Thoracic aorta (tissue), 2 donors: ENCODE data around the gene BCL10. TPM values are rescaled to one million over a fixed set of nuclear protein-coding genes. Genes with fewer than 3 reads are reported as not detected.

Experiments used
- ATAC-seq: fragments of 150-250 bp; one replicate; pipeline ENCODE4 v1.8.0; 2017; ENCODE audit warnings: low read depth; ENCODE audit not compliant: insufficient number of reproducible peaks, low FRiP score
- DNase-seq: peaks from one replicate; pipeline ENCODE4 v3.0.0-alpha.2; 2020; ENCODE audit warnings: low spot score
- H3K27ac ChIP-seq, 2 donors: fragments of 200-600 bp; sonication (generic); 1 replicate in 1 of 2; 2 replicates in 1 of 2; pipeline ENCODE4 v1.5.1; 2016; ENCODE audit warnings: mild to moderate bottlenecking in 2 of 2, moderate library complexity in 2 of 2
- H3K27me3 ChIP-seq: fragments of 200-600 bp; sonication (generic); replicated peaks from 2 replicates; pipeline ENCODE4 v1.6.0; 2016; ENCODE audit warnings: mild to moderate bottlenecking; ENCODE audit not compliant: insufficient read depth
- H3K36me3 ChIP-seq: fragments of 200-600 bp; sonication (generic); one replicate; pipeline ENCODE4 v1.5.1; 2016
- H3K4me1 ChIP-seq, 2 donors: fragments of 200-600 bp; sonication (generic); 1 replicate in 1 of 2; 2 replicates in 1 of 2; pipeline versions ENCODE4 v1.5.1 to v1.6.0; 2016; ENCODE audit warnings: low read depth in 2 of 2, mild to moderate bottlenecking in 1 of 2; ENCODE audit not compliant: control insufficient read depth in 1 of 2
- H3K4me3 ChIP-seq: fragments of 200-600 bp; sonication (generic); 2 replicates; pipeline ENCODE4 v1.5.1; 2016; ENCODE audit warnings: mild to moderate bottlenecking
- H3K9me3 ChIP-seq: fragments of 200-600 bp; sonication (generic); 2 replicates; pipeline ENCODE4 v1.5.1; 2016
- CTCF ChIP-seq: fragments of 200-600 bp; sonication (generic); IDR thresholded peaks from one replicate; pipeline ENCODE4 v1.5.1; 2019; ENCODE audit warnings: antibody characterized with exemption
- total RNA-seq, 2 donors: library from RNA; depleted of rRNA; stranded (reverse); fragments of >200 nt; gene quantifications; one replicate each; pipeline versions ENCODE4 v1.1.0 to v1.2.3, GENCODE V29; 2016

The BCL10 gene
- total RNA-seq, 2 donors from 2014 or later = 13.8 to 34.2 TPM

- Histone ChIP-seq H3K36me3 (no peaks in the 10 kb centered on the region), H3K27ac (no peak overlapping the region), H3K9me3 (no peaks in the 10 kb centered on the region), H3K4me3 (no peak overlapping the region), H3K4me1 (peaks cover 5 to 19% of the 10 kb centered on the region in 2 donors), H3K27me3 (no peaks in the 10 kb centered on the region)
- no peak for TF ChIP-seq CTCF
- ATAC-seq (no peak), DNase-seq (no peak)
Observed at GRCh38 chr1:85308833-85309350, 32.5 kb upstream of the BCL10 start.

GRCh38 chr1:85307987-85308832 lies 31.8 kb upstream of the BCL10 start:
- no peaks in the 10 kb centered on the region for H3K27me3 ChIP-seq
- ATAC-seq (peak; percentile 75), DNase-seq (peak; percentile 60)
- H3K36me3 ChIP-seq = no peaks in the 10 kb centered on the region
- TF ChIP-seq CTCF = peak; percentile 92
- H3K9me3 ChIP-seq = no peaks in the 10 kb centered on the region
- no peak overlapping the region for H3K27ac ChIP-seq
- H3K4me3 ChIP-seq = peak overlapping the region; percentile 23
- H3K4me1 ChIP-seq = peaks cover 0 to 13% of the 10 kb centered on the region in 2 donors

- no peak for TF ChIP-seq CTCF
- DNase-seq = no peak
Observed at GRCh38 chr1:85306236-85306635, 29.8 kb upstream of the BCL10 start.

DNA sequence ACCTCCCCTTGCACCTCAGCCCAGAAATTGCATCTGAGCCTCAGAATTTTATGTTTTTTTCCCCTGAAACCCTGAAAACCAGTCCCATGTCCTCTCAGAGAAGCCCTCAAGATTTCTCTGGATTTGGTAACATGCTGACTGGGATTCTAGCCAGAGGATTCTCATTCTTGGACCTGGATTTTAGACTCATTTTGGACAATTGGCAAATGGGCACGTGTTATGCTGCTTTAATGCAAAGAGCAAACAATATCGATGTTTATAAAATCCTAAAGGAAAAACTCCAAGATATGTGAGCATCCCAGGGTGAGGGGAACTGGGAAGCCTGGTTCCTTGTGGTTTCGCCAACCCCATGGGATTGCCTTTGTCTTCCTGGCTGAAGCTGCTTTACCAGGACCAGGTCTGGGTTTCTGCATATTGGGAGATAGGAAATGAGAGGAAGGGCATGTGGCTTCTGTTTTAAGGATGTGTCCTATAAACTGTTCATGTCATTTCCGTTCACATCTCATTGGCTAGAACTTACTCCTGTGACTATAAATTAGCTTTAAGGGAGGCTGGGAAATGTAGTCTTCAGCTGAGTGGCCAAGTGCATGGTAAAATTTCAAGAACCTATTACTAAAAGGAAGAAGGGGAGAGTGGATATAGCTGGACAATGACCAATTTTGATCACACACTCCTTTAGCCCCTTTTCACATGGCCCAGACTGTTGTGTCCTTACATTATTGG lies 27.2 kb upstream of the BCL10 start:
- Histone ChIP-seq H3K9me3 (no peaks in the 10 kb centered on the region), H3K4me3 (no peak overlapping the region), H3K36me3 (no peaks in the 10 kb centered on the region), H3K27ac (no peak overlapping the region), H3K4me1 (peaks cover 1 to 16% of the 10 kb centered on the region in 2 donors), H3K27me3 (no peaks in the 10 kb centered on the region)
- ATAC-seq (no peak), DNase-seq (no peak)
- no peak for TF ChIP-seq CTCF

More at GRCh38 chr1:85306236-85306635, 29.8 kb upstream of the BCL10 start:
- H3K27me3 ChIP-seq = no peaks in the 10 kb centered on the region
- H3K9me3 ChIP-seq = no peaks in the 10 kb centered on the region
- peaks cover 0 to 13% of the 10 kb centered on the region in 2 donors for H3K4me1 ChIP-seq
- H3K4me3 ChIP-seq = no peak overlapping the region
- no peaks in the 10 kb centered on the region for H3K36me3 ChIP-seq
- no peak for ATAC-seq
- no peak overlapping the region for H3K27ac ChIP-seq

DNA sequence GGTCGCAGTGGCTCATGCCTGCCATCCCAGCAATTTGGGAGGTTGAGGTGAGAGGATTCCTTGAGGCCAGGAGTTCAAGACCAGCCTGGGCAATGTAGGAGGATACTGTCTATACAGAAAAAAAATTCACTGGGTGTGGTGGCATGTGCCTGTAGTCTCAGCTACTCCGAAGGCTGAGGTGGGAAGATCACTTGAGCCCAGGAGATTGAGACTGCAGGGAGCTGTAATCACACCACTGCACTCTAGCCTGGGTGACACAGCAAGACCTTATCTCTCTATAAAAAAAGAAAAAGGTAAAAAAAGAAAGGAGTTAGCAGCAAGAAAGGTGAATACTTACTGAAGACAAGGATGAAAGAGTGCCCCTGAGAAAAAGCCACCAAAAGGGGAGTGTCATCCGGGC lies 23.7 kb upstream of the BCL10 start:
- H3K4me3 ChIP-seq = no peak overlapping the region
- peaks cover 16 to 28% of the 10 kb centered on the region in 2 donors for H3K4me1 ChIP-seq
- DNase-seq (no peak), ATAC-seq (no peak)
- no peaks in the 10 kb centered on the region for H3K36me3 ChIP-seq
- no peak for TF ChIP-seq CTCF
- H3K27ac ChIP-seq = no peak overlapping the region
- H3K9me3 ChIP-seq = no peaks in the 10 kb centered on the region
- no peaks in the 10 kb centered on the region for H3K27me3 ChIP-seq
